Measurements from ENCODE around the gene SH3BP1.

The SH3BP1 gene

DNA sequence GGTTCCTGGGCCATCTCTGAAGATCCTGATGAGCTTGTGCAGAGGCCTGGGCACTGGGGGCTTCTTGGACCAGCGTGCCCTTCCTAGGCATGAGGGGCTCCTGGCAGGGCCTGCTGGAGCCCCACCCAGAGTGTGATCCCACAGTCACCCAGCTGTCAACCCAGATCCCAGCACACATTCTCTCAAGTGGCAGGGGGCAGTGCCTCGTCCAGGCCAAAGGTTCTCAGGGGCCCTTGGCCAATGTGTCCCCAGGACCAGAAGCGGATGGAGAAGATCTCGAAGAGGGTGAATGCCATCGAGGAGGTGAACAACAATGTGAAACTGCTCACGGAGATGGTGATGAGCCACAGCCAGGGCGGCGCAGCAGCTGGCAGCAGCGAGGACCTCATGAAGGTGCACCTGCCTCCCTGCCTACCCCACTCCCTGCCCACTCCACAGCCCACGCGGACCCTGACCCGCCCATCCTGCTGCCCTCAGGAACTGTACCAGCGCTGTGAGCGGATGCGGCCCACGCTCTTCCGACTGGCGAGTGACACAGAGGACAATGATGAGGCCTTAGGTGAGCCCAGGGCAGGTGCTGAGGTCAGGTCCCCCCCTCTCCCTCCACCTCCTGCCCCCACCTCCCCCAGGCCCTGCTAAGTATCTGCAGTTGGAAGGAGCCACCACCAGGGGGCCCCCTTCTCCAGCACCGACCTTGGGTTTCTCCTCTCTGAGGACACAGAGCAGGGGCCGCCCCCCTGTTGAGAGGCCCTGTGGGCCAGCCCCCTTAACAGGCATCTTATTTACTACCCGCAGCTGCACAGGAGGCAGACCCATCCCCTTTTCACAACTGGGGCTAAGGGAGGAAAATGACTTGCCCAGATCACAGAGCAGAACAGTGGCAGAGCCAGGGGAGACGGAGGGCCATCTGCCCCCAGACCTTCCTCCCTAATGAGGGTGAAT, 16.1 kb upstream of the SH3BP1 start:
- Histone ChIP-seq H3K18ac (ENCODE audit: low read depth in 1 of 2, low read length in 2 of 2) (peak overlapping the region; percentile 52 to 75), H3K4me2 (ENCODE audit: low read length, poor library complexity, severe bottlenecking) (no peak overlapping the region), H2BK120ac (ENCODE audit: low read depth, low read length) (no peak overlapping the region), H2BK12ac (ENCODE audit: low read length in 2 of 2) (peak overlapping the region in 1 of 2 experiments; percentile 47), H3K4me3 (ENCODE audit: insufficient read depth in 1 of 2, low read depth in 1 of 2, low read length in 2 of 2) (no peak overlapping the region), H4K91ac (ENCODE audit: low read length) (peak overlapping the region; percentile 73), H3K23ac (ENCODE audit: low read length in 2 of 2) (no peak overlapping the region), H3K9me3 (ENCODE audit: control insufficient read depth, low read length) (no peaks in the 10 kb centered on the region), H2BK5ac (ENCODE audit: low read depth, low read length, poor library complexity, severe bottlenecking) (no peak overlapping the region), H3K27me3 (ENCODE audit: control insufficient read depth in 1 of 2, insufficient read depth in 1 of 2, low read length in 2 of 2) (no peaks in the 10 kb centered on the region), H3K4me1 (ENCODE audit: control insufficient read depth, insufficient read depth, low read depth, low read length) (peaks cover 34% of the 10 kb centered on the region), H3K36me3 (ENCODE audit: control insufficient read depth in 1 of 2, insufficient read depth in 2 of 2, low read depth in 1 of 2, low read length in 2 of 2) (peaks cover 47 to 81% of the 10 kb centered on the region in 2 experiments), H2BK15ac (ENCODE audit: low read depth, poor library complexity, severe bottlenecking) (no peak overlapping the region), H3K9ac (ENCODE audit: low read length) (peak overlapping the region; percentile 24), H3K14ac (ENCODE audit: low read length in 2 of 2) (no peak overlapping the region), H3K4ac (ENCODE audit: low read depth in 1 of 2, low read length in 2 of 2) (no peak overlapping the region), H4K8ac (ENCODE audit: low read length) (peak overlapping the region; percentile 22), H2AFZ (ENCODE audit: low read depth, low read length) (no peak overlapping the region), H3K79me1 (replicated peaks; ENCODE audit: low read length, poor library complexity, severe bottlenecking) (peaks cover 9% of the 10 kb centered on the region), H2AK5ac (ENCODE audit: low read length, severe bottlenecking) (peak overlapping the region; percentile 85), H3K27ac (ENCODE audit: low read length, poor library complexity, severe bottlenecking) (no peak overlapping the region)
- DNase-seq = peak; percentile 68
- 71% methylated on average over 22 of the region's 22 CpGs for WGBS

DNA sequence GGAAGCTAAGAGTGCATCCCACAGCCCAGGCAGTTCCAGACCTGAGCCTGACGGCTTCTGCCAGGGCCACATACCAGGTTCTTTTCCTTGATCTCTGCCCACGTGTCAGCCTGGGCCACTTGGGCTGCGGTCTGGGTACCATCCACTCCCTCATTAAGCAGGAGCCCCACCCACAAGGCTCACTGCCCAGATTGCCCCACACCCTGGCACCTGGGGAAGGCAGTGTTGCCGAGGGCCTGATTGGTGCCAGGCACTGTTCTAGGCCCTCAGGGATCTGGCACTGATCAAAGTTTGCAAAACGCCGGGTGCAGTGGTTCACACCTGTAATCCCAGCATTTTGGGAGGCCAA, 15.5 kb upstream of the SH3BP1 start:
- 80% methylated on average over 4 of the region's 6 CpGs for WGBS
- H2BK12ac ChIP-seq (ENCODE audit: low read length in 2 of 2) = peak overlapping the region in 1 of 2 experiments; percentile 47

DNA sequence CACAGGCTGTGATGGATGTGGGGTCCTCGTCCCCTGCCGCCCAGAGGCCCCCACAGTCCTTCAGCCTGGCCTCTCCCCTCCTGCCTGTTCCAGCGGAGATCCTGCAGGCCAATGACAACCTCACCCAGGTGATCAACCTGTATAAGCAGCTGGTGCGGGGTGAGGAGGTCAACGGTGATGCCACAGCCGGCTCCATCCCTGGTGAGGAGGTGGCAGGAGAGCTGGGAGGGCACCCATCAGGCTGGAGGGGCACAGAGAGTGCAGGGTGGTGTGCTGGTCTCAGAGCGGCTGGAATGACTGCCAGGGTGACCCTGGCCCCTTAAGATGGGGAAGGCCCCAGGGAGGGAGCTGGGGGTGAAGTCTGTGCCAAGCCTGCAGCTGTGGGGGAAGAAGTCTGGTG, 14.6 kb upstream of the SH3BP1 start:
- 90% methylated on average over 7 of the region's 7 CpGs for WGBS
- no peak overlapping the region for H3K4me3 ChIP-seq (ENCODE audit: insufficient read depth in 1 of 2, low read depth in 1 of 2, low read length in 2 of 2)

More for the DNA sequence above, 15.5 kb upstream of the SH3BP1 start:
- no peak overlapping the region for H2BK5ac ChIP-seq (ENCODE audit: low read depth, low read length, poor library complexity, severe bottlenecking)
- H4K91ac ChIP-seq (ENCODE audit: low read length) = peak overlapping the region; percentile 73
- H3K4ac ChIP-seq (ENCODE audit: low read depth in 1 of 2, low read length in 2 of 2) = peak overlapping the region in 1 of 2 experiments; percentile 74
- no peak overlapping the region for H3K4me2 ChIP-seq (ENCODE audit: low read length, poor library complexity, severe bottlenecking)
- H3K23ac ChIP-seq (ENCODE audit: low read length in 2 of 2) = no peak overlapping the region
- peak overlapping the region; percentile 85 for H2AK5ac ChIP-seq (ENCODE audit: low read length, severe bottlenecking)
- H3K9me3 ChIP-seq (ENCODE audit: control insufficient read depth, low read length) = no peaks in the 10 kb centered on the region
- H3K14ac ChIP-seq (ENCODE audit: low read length in 2 of 2) = no peak overlapping the region
- peak overlapping the region; percentile 52 to 71 for H3K18ac ChIP-seq (ENCODE audit: low read depth in 1 of 2, low read length in 2 of 2)
- no peak overlapping the region for H3K27ac ChIP-seq (ENCODE audit: low read length, poor library complexity, severe bottlenecking)
- peaks cover 38% of the 10 kb centered on the region for H3K4me1 ChIP-seq (ENCODE audit: control insufficient read depth, insufficient read depth, low read depth, low read length)
- no peak overlapping the region for H3K4me3 ChIP-seq (ENCODE audit: insufficient read depth in 1 of 2, low read depth in 1 of 2, low read length in 2 of 2)
- peak overlapping the region; percentile 45 for H2BK15ac ChIP-seq (ENCODE audit: low read depth, poor library complexity, severe bottlenecking)
- H3K79me1 ChIP-seq (replicated peaks; ENCODE audit: low read length, poor library complexity, severe bottlenecking) = peaks cover 7% of the 10 kb centered on the region
- peaks cover 43 to 81% of the 10 kb centered on the region in 2 experiments for H3K36me3 ChIP-seq (ENCODE audit: control insufficient read depth in 1 of 2, insufficient read depth in 2 of 2, low read depth in 1 of 2, low read length in 2 of 2)
- no peak for DNase-seq
- no peaks in the 10 kb centered on the region for H3K27me3 ChIP-seq (ENCODE audit: control insufficient read depth in 1 of 2, insufficient read depth in 1 of 2, low read length in 2 of 2)
- H2AFZ ChIP-seq (ENCODE audit: low read depth, low read length) = no peak overlapping the region
- no peak overlapping the region for H2BK120ac ChIP-seq (ENCODE audit: low read depth, low read length)
- H3K9ac ChIP-seq (ENCODE audit: low read length) = peak overlapping the region; percentile 24
- no peak overlapping the region for H4K8ac ChIP-seq (ENCODE audit: low read length)

DNA sequence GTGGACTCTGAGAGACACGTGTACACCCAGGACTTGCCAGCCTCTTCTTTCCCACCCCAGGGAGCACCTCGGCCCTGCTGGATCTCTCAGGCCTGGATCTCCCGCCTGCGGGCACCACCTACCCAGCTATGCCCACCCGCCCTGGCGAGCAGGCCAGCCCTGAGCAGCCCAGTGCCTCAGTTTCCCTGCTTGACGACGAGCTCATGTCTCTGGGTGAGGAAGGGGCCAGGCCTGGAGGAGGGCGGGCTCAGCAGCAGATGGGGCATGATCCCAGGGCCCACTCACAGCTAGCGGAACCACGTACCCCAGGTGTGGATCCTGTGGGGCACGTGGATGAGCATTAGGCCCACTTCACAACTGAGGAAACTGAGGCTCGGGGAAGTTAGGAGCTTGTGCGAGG, 13.7 kb upstream of the SH3BP1 start:
- H3K27ac ChIP-seq (ENCODE audit: low read length, poor library complexity, severe bottlenecking) = no peak overlapping the region
- no peak overlapping the region for H2BK5ac ChIP-seq (ENCODE audit: low read depth, low read length, poor library complexity, severe bottlenecking)
- peak overlapping the region; percentile 37 for H3K9ac ChIP-seq (ENCODE audit: low read length)
- no peaks in the 10 kb centered on the region for H3K27me3 ChIP-seq (ENCODE audit: control insufficient read depth in 1 of 2, insufficient read depth in 1 of 2, low read length in 2 of 2)
- H2AK5ac ChIP-seq (ENCODE audit: low read length, severe bottlenecking) = peak overlapping the region; percentile 15
- no peak overlapping the region for H2BK15ac ChIP-seq (ENCODE audit: low read depth, poor library complexity, severe bottlenecking)
- no peak overlapping the region for H3K14ac ChIP-seq (ENCODE audit: low read length in 2 of 2)
- DNase-seq = no peak
- H2BK12ac ChIP-seq (ENCODE audit: low read length in 2 of 2) = no peak overlapping the region
- H4K8ac ChIP-seq (ENCODE audit: low read length) = no peak overlapping the region
- H3K79me1 ChIP-seq (replicated peaks; ENCODE audit: low read length, poor library complexity, severe bottlenecking) = peaks cover 7% of the 10 kb centered on the region
- no peaks in the 10 kb centered on the region for H3K9me3 ChIP-seq (ENCODE audit: control insufficient read depth, low read length)
- H3K4ac ChIP-seq (ENCODE audit: low read depth in 1 of 2, low read length in 2 of 2) = no peak overlapping the region
- H2BK120ac ChIP-seq (ENCODE audit: low read depth, low read length) = no peak overlapping the region
- no peak overlapping the region for H3K4me2 ChIP-seq (ENCODE audit: low read length, poor library complexity, severe bottlenecking)
- 97% methylated on average over 14 of the region's 14 CpGs for WGBS
- H3K36me3 ChIP-seq (ENCODE audit: control insufficient read depth in 1 of 2, insufficient read depth in 2 of 2, low read depth in 1 of 2, low read length in 2 of 2) = peaks cover 44 to 79% of the 10 kb centered on the region in 2 experiments
- H3K18ac ChIP-seq (ENCODE audit: low read depth in 1 of 2, low read length in 2 of 2) = no peak overlapping the region
- H2AFZ ChIP-seq (ENCODE audit: low read depth, low read length) = no peak overlapping the region
- H3K4me3 ChIP-seq (ENCODE audit: insufficient read depth in 1 of 2, low read depth in 1 of 2, low read length in 2 of 2) = no peak overlapping the region
- no peak overlapping the region for H4K91ac ChIP-seq (ENCODE audit: low read length)
- H3K4me1 ChIP-seq (ENCODE audit: control insufficient read depth, insufficient read depth, low read depth, low read length) = peaks cover 38% of the 10 kb centered on the region
- H3K23ac ChIP-seq (ENCODE audit: low read length in 2 of 2) = no peak overlapping the region

More for the DNA sequence above, 14.6 kb upstream of the SH3BP1 start:
- no peak overlapping the region for H2BK120ac ChIP-seq (ENCODE audit: low read depth, low read length)
- H3K9me3 ChIP-seq (ENCODE audit: control insufficient read depth, low read length) = no peaks in the 10 kb centered on the region
- no peak overlapping the region for H3K4ac ChIP-seq (ENCODE audit: low read depth in 1 of 2, low read length in 2 of 2)
- no peak overlapping the region for H3K9ac ChIP-seq (ENCODE audit: low read length)
- peaks cover 38% of the 10 kb centered on the region for H3K4me1 ChIP-seq (ENCODE audit: control insufficient read depth, insufficient read depth, low read depth, low read length)
- H3K27ac ChIP-seq (ENCODE audit: low read length, poor library complexity, severe bottlenecking) = no peak overlapping the region
- no peak overlapping the region for H3K4me2 ChIP-seq (ENCODE audit: low read length, poor library complexity, severe bottlenecking)
- H2BK12ac ChIP-seq (ENCODE audit: low read length in 2 of 2) = peak overlapping the region in 1 of 2 experiments; percentile 9
- peak overlapping the region; percentile 58 for H2AK5ac ChIP-seq (ENCODE audit: low read length, severe bottlenecking)
- no peak overlapping the region for H3K23ac ChIP-seq (ENCODE audit: low read length in 2 of 2)
- H4K91ac ChIP-seq (ENCODE audit: low read length) = peak overlapping the region; percentile 52
- peaks cover 48 to 82% of the 10 kb centered on the region in 2 experiments for H3K36me3 ChIP-seq (ENCODE audit: control insufficient read depth in 1 of 2, insufficient read depth in 2 of 2, low read depth in 1 of 2, low read length in 2 of 2)
- H2AFZ ChIP-seq (ENCODE audit: low read depth, low read length) = no peak overlapping the region
- peaks cover 7% of the 10 kb centered on the region for H3K79me1 ChIP-seq (replicated peaks; ENCODE audit: low read length, poor library complexity, severe bottlenecking)
- no peak for DNase-seq
- no peaks in the 10 kb centered on the region for H3K27me3 ChIP-seq (ENCODE audit: control insufficient read depth in 1 of 2, insufficient read depth in 1 of 2, low read length in 2 of 2)
- no peak overlapping the region for H2BK15ac ChIP-seq (ENCODE audit: low read depth, poor library complexity, severe bottlenecking)
- peak overlapping the region in 1 of 2 experiments; percentile 26 for H3K14ac ChIP-seq (ENCODE audit: low read length in 2 of 2)
- H3K18ac ChIP-seq (ENCODE audit: low read depth in 1 of 2, low read length in 2 of 2) = no peak overlapping the region
- no peak overlapping the region for H2BK5ac ChIP-seq (ENCODE audit: low read depth, low read length, poor library complexity, severe bottlenecking)
- peak overlapping the region; percentile 43 for H4K8ac ChIP-seq (ENCODE audit: low read length)
